ENCODE data around the gene TUBB4B. TPM values are rescaled to one million over a fixed set of nuclear protein-coding genes. Genes with fewer than 3 reads are reported as not detected.

TUBB4B gene
- total RNA-seq, 1 donor from 2014 or later: 208 TPM

- DNase-seq (no peak), ATAC-seq (no peak)
- Histone ChIP-seq H3K9me3 (no peaks in the 10 kb centered on the region), H3K4me3 (no peak overlapping the region), H3K27ac (no peak overlapping the region), H3K27me3 (ENCODE audit: low read depth) (no peaks in the 10 kb centered on the region), H3K36me3 (peaks cover 23% of the 10 kb centered on the region), H3K4me1 (peaks cover 28% of the 10 kb centered on the region)
- intact Hi-C loops (cut with DNase I): no loop called here
- TF ChIP-seq CTCF (IDR thresholded peaks at IDR 0.05): no peak
These were observed 4.6 kb downstream of the TUBB4B start for GRCh38 chr9:137245450-137246421.

- Histone ChIP-seq H3K4me1 (peaks cover 21% of the 10 kb centered on the region), H3K27me3 (ENCODE audit: low read depth) (no peaks in the 10 kb centered on the region), H3K36me3 (peaks cover 16% of the 10 kb centered on the region), H3K27ac (peak overlapping the region; percentile 33), H3K9me3 (no peaks in the 10 kb centered on the region), H3K4me3 (no peak overlapping the region)
- no peak for TF ChIP-seq CTCF (IDR thresholded peaks at IDR 0.05)
- intact Hi-C loops (cut with DNase I): no loop called here
- ATAC-seq (peak; percentile 49 to 55), DNase-seq (no peak)
These were observed 6.2 kb downstream of the TUBB4B start for GRCh38 chr9:137247135-137247915.

GRCh38 chr9:137247916-137248175 is 6.8 kb downstream of the TUBB4B start:
- peaks cover 11% of the 10 kb centered on the region for H3K36me3 ChIP-seq
- no peak for TF ChIP-seq CTCF (IDR thresholded peaks at IDR 0.05)
- H3K4me3 ChIP-seq: no peak overlapping the region
- peak overlapping the region; percentile 33 for H3K27ac ChIP-seq
- H3K4me1 ChIP-seq: peaks cover 16% of the 10 kb centered on the region
- no peaks in the 10 kb centered on the region for H3K27me3 ChIP-seq (ENCODE audit: low read depth)
- no peak for ATAC-seq
- no peaks in the 10 kb centered on the region for H3K9me3 ChIP-seq
- intact Hi-C loops (cut with DNase I): no loop called here
- DNase-seq: no peak

- Histone ChIP-seq H3K27me3 (ENCODE audit: low read depth) (no peaks in the 10 kb centered on the region), H3K4me3 (no peak overlapping the region), H3K4me1 (peaks cover 14% of the 10 kb centered on the region), H3K36me3 (no peaks in the 10 kb centered on the region), H3K27ac (no peak overlapping the region), H3K9me3 (no peaks in the 10 kb centered on the region)
- DNase-seq (no peak), ATAC-seq (no peak)
- intact Hi-C loops (cut with DNase I): no loop called here
- no peak for TF ChIP-seq CTCF (IDR thresholded peaks at IDR 0.05)
These were observed 9.5 kb downstream of the TUBB4B start for GRCh38 chr9:137250329-137251193.

- ATAC-seq (no peak), DNase-seq (no peak)
- H3K27ac ChIP-seq: no peak within 1 kb of the TSS
- H3K4me3 ChIP-seq: no peak within 1 kb of the TSS
- no peak for TF ChIP-seq CTCF (IDR thresholded peaks at IDR 0.05)
- peaks cover 18% of the 10 kb centered on the region for H3K4me1 ChIP-seq
- no peaks in the 10 kb centered on the region for H3K9me3 ChIP-seq
- H3K27me3 ChIP-seq (ENCODE audit: low read depth): no peaks in the 10 kb centered on the region
- intact Hi-C loops (cut with DNase I): no loop called here
- H3K36me3 ChIP-seq: no peaks in the 10 kb centered on the region
These were observed 10.0 kb downstream of the TUBB4B start, which contains the start of gene STPG3 for GRCh38 chr9:137251194-137251461. TSS of gene STPG3 (plus strand) at chr9:137251286. CDS start at chr9:137251287, 1 bp downstream.
